Myometrial cell (primary cell): ENCODE measurements around the gene ANO9. TPM values are rescaled to one million over a fixed set of nuclear protein-coding genes. Genes with fewer than 3 reads are reported as not detected.

ENCODE experiments used
- total RNA-seq: library from RNA; depleted of rRNA; stranded (reverse); fragments of >200 nt; gene quantifications from 2 replicates; pipeline ENCODE4 v1.2.3, GENCODE V29; 2015

Gene ANO9
- not detected in 2 replicates for total RNA-seq

DNA sequence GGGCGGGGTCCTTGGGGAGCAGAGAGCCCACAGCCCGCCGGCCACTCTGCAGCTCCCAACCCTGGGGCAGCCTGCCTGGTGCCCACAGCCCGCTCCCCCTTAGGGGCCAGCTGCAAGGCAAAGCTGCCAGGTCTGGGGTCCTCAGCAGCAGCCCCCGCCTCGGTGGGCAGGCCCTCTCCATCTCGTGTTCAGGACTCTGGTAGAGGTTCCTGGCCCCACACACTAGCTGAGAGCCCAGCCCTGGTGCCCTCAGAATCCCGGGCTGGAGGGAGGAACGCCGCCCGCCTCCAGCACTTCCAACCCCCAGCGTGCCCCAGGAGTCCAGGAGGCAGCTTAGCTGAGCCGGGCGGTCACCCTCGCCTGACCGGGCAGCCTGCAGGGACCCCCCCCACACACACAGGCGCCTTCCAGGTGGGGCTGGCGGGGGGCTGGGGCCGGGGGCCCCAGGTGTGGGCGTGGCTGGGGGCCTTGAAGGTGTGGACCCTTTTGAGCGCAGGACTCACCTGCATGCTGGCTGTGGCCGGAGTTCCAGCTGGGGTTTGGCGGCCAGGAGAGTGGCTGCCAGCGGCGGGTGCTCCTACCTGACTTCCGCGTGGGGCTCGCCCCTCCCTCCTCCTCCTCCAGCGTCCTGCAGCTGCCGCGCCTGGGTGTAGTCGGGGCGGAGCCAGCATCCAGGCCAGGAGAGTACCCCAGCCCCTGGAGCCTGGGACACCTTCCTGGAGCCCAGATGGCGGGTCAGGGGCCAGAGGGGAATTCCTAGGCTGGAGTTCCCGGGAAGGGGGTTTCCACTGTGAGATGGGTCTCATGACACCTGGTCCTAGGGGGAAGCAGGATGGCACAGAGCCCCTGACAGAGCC, at the start of gene ANO9:
Gene ANO9 (minus strand): TSS at position 594 of the 857 bp plus-strand sequence. CDS start 85 bp downstream, at position 509.

GRCh38 chr11:449889-450808, 8.3 kb upstream of the ANO9 start, which contains the start of gene PTDSS2:
PTDSS2 (plus strand) TSS chr11:450279; CDS start chr11:450456, 177 bp downstream.

GRCh38 chr11:394034-394857, 47.6 kb downstream of the ANO9 start, which contains the start of gene PKP3:
PKP3 (plus strand) TSS chr11:394209; CDS start chr11:394293, 84 bp downstream.

GRCh38 chr11:369336-370018, 72.3 kb downstream of the ANO9 start, which contains the start of gene B4GALNT4:
B4GALNT4 (plus strand) TSS chr11:369499; CDS start chr11:369804, 305 bp downstream.

Other genes with a start within 250 kb of the ANO9 start
- gene SCGB1C1, start 248.9 kb downstream of the ANO9 start, total RNA-seq = not detected in 2 replicates
- 44.7 and 49.1 TPM in 2 replicates for gene BET1L, start 234.6 kb downstream of the ANO9 start, total RNA-seq
- 203 and 210 TPM in 2 replicates for gene RIC8A, start 234.3 kb downstream of the ANO9 start, total RNA-seq
- 8.5 and 13.8 TPM in 2 replicates for gene SIRT3, start 205.7 kb downstream of the ANO9 start, total RNA-seq
- gene PSMD13, start 205.0 kb downstream of the ANO9 start, total RNA-seq = 205 and 224 TPM in 2 replicates
- not detected in 2 replicates for gene NLRP6, start 163.6 kb downstream of the ANO9 start, total RNA-seq
- gene PGGHG, start 152.9 kb downstream of the ANO9 start, total RNA-seq = 2.9 and 6.4 TPM in 2 replicates
- gene IFITM5, start 142.5 kb downstream of the ANO9 start, total RNA-seq = not detected in 2 replicates
- gene IFITM2, start 134.2 kb downstream of the ANO9 start, total RNA-seq = 142 and 147 TPM in 2 replicates
- gene IFITM1, start 128.0 kb downstream of the ANO9 start, total RNA-seq = 95.4 and 122 TPM in 2 replicates
- gene IFITM3, start 121.2 kb downstream of the ANO9 start, total RNA-seq = 188 and 208 TPM in 2 replicates
- gene B4GALNT4, start 72.5 kb downstream of the ANO9 start, total RNA-seq = 1.2 and 2.0 TPM in 2 replicates
- gene PKP3, start 47.8 kb downstream of the ANO9 start, total RNA-seq = 1.6 and 4.9 TPM in 2 replicates
- 32.9 and 45.9 TPM in 2 replicates for gene SIGIRR, start 27.0 kb downstream of the ANO9 start, total RNA-seq
- gene PTDSS2, start 8.3 kb upstream of the ANO9 start, total RNA-seq = 21.4 and 57.4 TPM in 2 replicates
- 434 and 503 TPM in 2 replicates for gene RNH1, start 65.2 kb upstream of the ANO9 start, total RNA-seq
- gene HRAS, start 93.6 kb upstream of the ANO9 start, total RNA-seq = 50.7 and 66.3 TPM in 2 replicates
- gene LRRC56, start 95.5 kb upstream of the ANO9 start, total RNA-seq = 0.71 and 1.4 TPM in 2 replicates
- 0.29 TPM in 1 of 2 replicates, not detected in the other for gene LMNTD2, start 118.7 kb upstream of the ANO9 start, total RNA-seq
- gene RASSF7, start 119.0 kb upstream of the ANO9 start, total RNA-seq = 14.7 and 36.0 TPM in 2 replicates
- gene PHRF1, start 134.5 kb upstream of the ANO9 start, total RNA-seq = 11.0 and 16.7 TPM in 2 replicates
- 11.7 and 21.3 TPM in 2 replicates for gene IRF7, start 173.9 kb upstream of the ANO9 start, total RNA-seq
- gene CDHR5, start 182.9 kb upstream of the ANO9 start, total RNA-seq = not detected in 2 replicates
- not detected in 2 replicates for gene SCT, start 185.2 kb upstream of the ANO9 start, total RNA-seq
- gene DRD4, start 195.3 kb upstream of the ANO9 start, total RNA-seq = not detected in 2 replicates